Ascending aorta (tissue), 2 donors: ENCODE measurements around the gene IGFN1. TPM values are rescaled to one million over a fixed set of nuclear protein-coding genes. Genes with fewer than 3 reads are reported as not detected.

Experiments
- DNase-seq, 2 donors: peaks; one replicate each; pipeline ENCODE4 v3.0.0-alpha.2; 2019; ENCODE audit warnings: low spot score in 2 of 2
- H3K27ac ChIP-seq, 2 donors: fragments of 200-600 bp; sonication (generic); one replicate each; pipeline ENCODE4 v1.5.1; 2016 to 2017; ENCODE audit warnings: mild to moderate bottlenecking in 1 of 2
- H3K27me3 ChIP-seq: fragments of 200-600 bp; sonication (generic); one replicate; pipeline ENCODE4 v1.5.1; 2017
- H3K36me3 ChIP-seq, 2 donors: fragments of 200-600 bp; sonication (generic); one replicate each; pipeline ENCODE4 v1.5.1; 2016
- H3K4me1 ChIP-seq, 2 donors: fragments of 200-600 bp; sonication (generic); one replicate each; pipeline ENCODE4 v1.5.1; 2016 to 2017; ENCODE audit warnings: mild to moderate bottlenecking in 1 of 2
- H3K4me3 ChIP-seq, 2 donors: fragments of 200-600 bp; sonication (generic); one replicate each; pipeline ENCODE4 v1.5.1; 2016 to 2017; ENCODE audit warnings: mild to moderate bottlenecking in 1 of 2
- H3K9me3 ChIP-seq, 2 donors: fragments of 200-600 bp; sonication (generic); one replicate each; pipeline ENCODE4 v1.5.1; 2016
- intact Hi-C: fragments of 100-400 bp; cut with DNase I; formaldehyde crosslinking; loops from one replicate; pipeline ENCODE4 v1.15.1; 2023
- total RNA-seq: library from RNA; depleted of rRNA; stranded (reverse); fragments of >200 nt; gene quantifications from one replicate; pipeline ENCODE4 v1.1.0, GENCODE V29; 2016
- TF ChIP-seq, protein P1 (sequence below), 3 experiments: fragments of 200-600 bp in 2 of 3; fragments of 450-650 bp in 1 of 3; sonication (generic) in 2 of 3; IDR thresholded peaks; one replicate each; pipeline ENCODE4 v1.5.1; 2016 to 2019; ENCODE audit warnings: antibody characterized with exemption in 3 of 3, mild to moderate bottlenecking in 1 of 3, moderate library complexity in 1 of 3

Gene IGFN1
- total RNA-seq, 1 donor from 2014 or later = not detected

DNA sequence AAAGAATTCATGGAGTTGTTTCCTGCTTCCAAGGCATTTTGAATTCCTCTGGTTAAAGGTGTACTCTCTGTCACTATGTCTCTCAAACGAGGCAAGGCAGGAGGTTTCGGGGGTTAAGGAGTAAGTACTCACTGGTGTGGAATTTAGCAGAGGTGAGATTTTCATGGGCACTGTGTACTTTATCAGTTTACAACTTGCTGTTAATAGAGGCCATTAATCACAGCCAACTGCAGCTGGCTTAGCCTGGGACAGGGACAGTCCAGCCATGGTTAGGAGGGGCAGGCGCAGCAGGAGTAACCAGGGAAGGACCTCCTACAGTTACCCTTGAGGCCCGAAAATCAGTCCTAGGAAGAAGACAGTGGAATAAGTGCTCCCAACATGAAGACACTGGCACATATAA lies 18.3 kb upstream of the IGFN1 start:
- H3K27ac ChIP-seq = no peak overlapping the region
- no peaks in the 10 kb centered on the region for H3K9me3 ChIP-seq
- H3K36me3 ChIP-seq = no peaks in the 10 kb centered on the region
- TF ChIP-seq, protein P1, sequence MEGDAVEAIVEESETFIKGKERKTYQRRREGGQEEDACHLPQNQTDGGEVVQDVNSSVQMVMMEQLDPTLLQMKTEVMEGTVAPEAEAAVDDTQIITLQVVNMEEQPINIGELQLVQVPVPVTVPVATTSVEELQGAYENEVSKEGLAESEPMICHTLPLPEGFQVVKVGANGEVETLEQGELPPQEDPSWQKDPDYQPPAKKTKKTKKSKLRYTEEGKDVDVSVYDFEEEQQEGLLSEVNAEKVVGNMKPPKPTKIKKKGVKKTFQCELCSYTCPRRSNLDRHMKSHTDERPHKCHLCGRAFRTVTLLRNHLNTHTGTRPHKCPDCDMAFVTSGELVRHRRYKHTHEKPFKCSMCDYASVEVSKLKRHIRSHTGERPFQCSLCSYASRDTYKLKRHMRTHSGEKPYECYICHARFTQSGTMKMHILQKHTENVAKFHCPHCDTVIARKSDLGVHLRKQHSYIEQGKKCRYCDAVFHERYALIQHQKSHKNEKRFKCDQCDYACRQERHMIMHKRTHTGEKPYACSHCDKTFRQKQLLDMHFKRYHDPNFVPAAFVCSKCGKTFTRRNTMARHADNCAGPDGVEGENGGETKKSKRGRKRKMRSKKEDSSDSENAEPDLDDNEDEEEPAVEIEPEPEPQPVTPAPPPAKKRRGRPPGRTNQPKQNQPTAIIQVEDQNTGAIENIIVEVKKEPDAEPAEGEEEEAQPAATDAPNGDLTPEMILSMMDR (IDR thresholded peaks at IDR 0.05) = no peak
- no peaks in the 10 kb centered on the region for H3K27me3 ChIP-seq
- no peak for DNase-seq
- intact Hi-C loops = loop anchor here (5.0 kb wide), 1 partner anchor 35 kb away; no protein-coding TSS in a partner anchor
- no peak overlapping the region for H3K4me3 ChIP-seq
- peaks cover 0 to 2% of the 10 kb centered on the region in 2 donors for H3K4me1 ChIP-seq

DNA sequence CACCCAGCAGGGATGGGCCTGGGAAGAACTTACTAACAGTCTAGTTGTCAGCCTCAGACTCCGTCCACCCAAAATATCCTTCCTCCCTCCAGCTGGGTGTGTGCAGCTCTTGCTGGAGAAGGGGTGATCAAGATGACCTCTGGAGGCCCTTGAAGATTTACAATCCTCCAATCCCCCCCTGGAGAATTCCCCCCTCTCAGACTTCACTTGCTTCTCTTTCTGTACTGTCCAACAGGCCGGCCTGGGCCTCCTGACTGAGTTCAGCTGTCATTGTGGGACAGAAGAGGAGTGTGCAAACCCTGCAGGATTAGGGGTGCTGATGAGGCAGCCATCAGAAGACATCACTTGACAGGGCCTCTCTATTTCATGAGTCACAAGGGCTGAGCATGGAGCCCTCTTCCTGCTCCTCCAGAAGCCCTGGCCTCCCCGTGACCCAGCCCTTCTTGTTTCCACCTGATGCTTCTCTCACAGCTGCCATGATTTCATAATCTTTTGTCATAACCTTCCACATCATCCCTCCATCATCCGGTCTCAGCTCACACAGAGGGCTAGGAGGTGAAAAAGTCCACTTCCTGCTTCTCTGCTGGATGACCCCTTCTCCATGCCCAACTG lies 17.5 kb upstream of the IGFN1 start:
- no peaks in the 10 kb centered on the region for H3K27me3 ChIP-seq
- DNase-seq = no peak
- TF ChIP-seq, protein P1 (IDR thresholded peaks at IDR 0.05) = no peak
- intact Hi-C loops = loop anchor here (5.0 kb wide), 1 partner anchor 36 kb away; no protein-coding TSS in a partner anchor
- H3K36me3 ChIP-seq = no peaks in the 10 kb centered on the region
- no peak overlapping the region for H3K27ac ChIP-seq
- H3K4me3 ChIP-seq = no peak overlapping the region
- peaks cover 0 to 2% of the 10 kb centered on the region in 2 donors for H3K4me1 ChIP-seq
- no peaks in the 10 kb centered on the region for H3K9me3 ChIP-seq

DNA sequence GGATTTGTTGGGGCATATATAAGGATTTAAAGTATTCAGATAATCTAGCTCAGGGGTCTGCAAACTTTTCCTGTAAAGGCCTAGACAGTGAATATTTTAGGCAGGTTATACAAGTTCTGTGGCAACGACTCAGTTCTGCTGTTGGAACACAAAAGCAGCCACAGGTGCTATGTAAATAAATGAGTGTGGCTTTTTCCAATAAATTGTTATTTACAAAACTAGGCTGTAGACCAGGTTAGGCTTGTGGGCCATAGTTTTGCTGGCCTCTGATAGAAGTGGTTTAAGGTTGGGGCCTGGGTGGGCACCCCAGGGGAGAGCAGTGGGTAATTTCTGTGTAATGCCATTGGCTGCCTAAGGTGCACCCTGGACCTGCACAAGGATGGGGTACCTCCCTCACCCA lies 16.9 kb upstream of the IGFN1 start:
- H3K27me3 ChIP-seq = no peaks in the 10 kb centered on the region
- H3K4me3 ChIP-seq = no peak overlapping the region
- H3K4me1 ChIP-seq = peaks cover 0 to 2% of the 10 kb centered on the region in 2 donors
- no peak for DNase-seq
- intact Hi-C loops = loop anchor here (5.0 kb wide), 1 partner anchor 36 kb away; no protein-coding TSS in a partner anchor
- TF ChIP-seq, protein P1 (IDR thresholded peaks at IDR 0.05) = no peak
- no peak overlapping the region for H3K27ac ChIP-seq
- no peaks in the 10 kb centered on the region for H3K9me3 ChIP-seq
- H3K36me3 ChIP-seq = no peaks in the 10 kb centered on the region

DNA sequence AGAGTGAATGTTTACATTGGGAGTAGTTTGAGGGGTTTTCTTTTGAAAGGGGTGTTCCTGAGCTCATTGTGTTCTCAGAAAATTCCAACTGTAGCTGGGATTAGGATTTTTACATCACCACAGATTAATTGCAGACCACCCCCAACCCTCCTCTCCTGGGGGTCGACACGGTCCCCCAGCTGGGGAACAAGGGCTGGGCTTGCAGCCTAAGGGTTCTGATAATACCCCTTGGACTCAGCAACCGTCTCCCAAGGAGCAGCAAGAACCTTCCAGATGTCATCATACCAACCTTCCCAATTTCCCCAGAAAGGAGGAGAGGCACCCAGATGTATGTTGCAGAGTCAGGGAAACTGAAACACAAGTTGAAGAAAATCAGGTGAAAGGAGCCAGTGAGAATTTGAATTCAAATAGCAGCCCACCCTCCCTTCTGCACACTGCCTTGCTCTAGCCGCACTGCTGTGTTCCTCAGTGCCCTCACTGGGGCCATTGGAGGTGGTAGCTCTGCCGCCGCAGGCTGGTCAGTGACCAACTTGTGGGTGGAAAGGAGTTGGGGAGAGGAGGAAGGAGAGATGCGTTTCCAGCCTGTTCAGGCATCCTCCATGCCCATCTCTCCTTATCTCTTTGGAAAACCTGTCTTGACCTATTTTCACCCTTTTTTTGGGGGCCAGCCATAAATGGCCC lies 14.7 kb upstream of the IGFN1 start:
- H3K4me1 ChIP-seq = peaks cover 0 to 2% of the 10 kb centered on the region in 2 donors
- TF ChIP-seq, protein P1 (IDR thresholded peaks at IDR 0.05) = no peak
- no peaks in the 10 kb centered on the region for H3K27me3 ChIP-seq
- H3K36me3 ChIP-seq = no peaks in the 10 kb centered on the region
- no peak overlapping the region for H3K4me3 ChIP-seq
- DNase-seq = no peak
- intact Hi-C loops = no loop called here
- peaks cover 0 to 2% of the 10 kb centered on the region in 2 donors for H3K9me3 ChIP-seq
- no peak overlapping the region for H3K27ac ChIP-seq

DNA sequence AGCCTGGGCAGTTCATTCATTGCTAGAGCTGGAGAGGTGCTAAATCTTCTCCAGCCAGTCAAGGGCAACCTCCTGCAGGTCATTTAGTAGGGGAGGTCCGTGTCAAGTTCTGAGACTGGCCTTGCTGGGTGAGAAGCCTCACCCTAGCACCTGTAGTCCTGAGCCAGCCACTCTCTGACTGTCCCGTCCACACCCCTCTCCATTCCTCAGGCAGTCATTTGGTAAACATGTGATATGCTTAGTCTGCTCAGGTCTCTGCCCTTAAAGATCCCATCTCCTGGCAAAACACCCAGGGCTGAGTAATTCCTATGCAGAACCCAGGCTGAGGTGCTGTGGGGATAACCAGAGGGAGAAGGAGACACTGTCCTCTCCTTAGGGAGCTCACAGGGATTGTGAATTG lies 13.7 kb upstream of the IGFN1 start:
- Histone ChIP-seq H3K27me3 (no peaks in the 10 kb centered on the region), H3K36me3 (no peaks in the 10 kb centered on the region), H3K4me1 (no peaks in the 10 kb centered on the region), H3K9me3 (peaks cover 0 to 2% of the 10 kb centered on the region in 2 donors), H3K4me3 (no peak overlapping the region), H3K27ac (no peak overlapping the region)
- intact Hi-C loops = no loop called here
- TF ChIP-seq, protein P1 (IDR thresholded peaks at IDR 0.05) = no peak
- DNase-seq = no peak
